Keratinocyte (primary cell): ENCODE data around the gene CRYL1.

Source experiments
- EZH2 ChIP-seq: IDR thresholded peaks from one replicate; pipeline ENCODE4 v1.6.1; 2012; ENCODE audit warnings: inconsistent platforms, mild to moderate bottlenecking, low read length, moderate library complexity
- TF ChIP-seq, protein P1 (sequence below), 3 experiments: IDR thresholded peaks in 1 of 3; conservative IDR thresholded peaks in 1 of 3; optimal IDR thresholded peaks in 1 of 3; 2 replicates in 2 of 3; 3 replicates in 1 of 3; pipeline versions ENCODE3 to v1.5.1; 2011; ENCODE audit warnings: low read length in 3 of 3, mild to moderate bottlenecking in 3 of 3, moderate library complexity in 2 of 3, control low read depth in 1 of 3, inconsistent platforms in 1 of 3; ENCODE audit not compliant: insufficient read depth in 2 of 3; ENCODE audit errors: extremely low read depth in 1 of 3

DNA sequence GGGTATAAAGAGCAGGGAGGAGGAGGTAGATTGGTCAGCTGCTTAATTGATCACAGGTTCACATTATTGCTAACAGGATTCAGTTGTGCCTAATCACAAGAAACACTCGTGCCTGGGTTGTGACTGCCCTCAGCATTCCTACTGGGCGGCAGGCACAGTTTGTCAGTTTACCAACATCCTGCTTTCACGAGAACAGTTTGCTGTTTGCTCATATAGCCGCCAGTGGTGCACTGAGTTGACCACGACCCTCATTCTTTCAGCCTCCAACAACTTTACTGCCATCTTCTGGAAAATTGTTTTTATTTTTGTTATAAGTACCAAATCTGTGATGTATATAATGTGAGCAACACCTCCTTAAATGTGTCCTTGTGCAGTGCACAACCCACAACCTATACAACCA lies 25.1 kb upstream of the CRYL1 start:
- TF ChIP-seq, protein P1, sequence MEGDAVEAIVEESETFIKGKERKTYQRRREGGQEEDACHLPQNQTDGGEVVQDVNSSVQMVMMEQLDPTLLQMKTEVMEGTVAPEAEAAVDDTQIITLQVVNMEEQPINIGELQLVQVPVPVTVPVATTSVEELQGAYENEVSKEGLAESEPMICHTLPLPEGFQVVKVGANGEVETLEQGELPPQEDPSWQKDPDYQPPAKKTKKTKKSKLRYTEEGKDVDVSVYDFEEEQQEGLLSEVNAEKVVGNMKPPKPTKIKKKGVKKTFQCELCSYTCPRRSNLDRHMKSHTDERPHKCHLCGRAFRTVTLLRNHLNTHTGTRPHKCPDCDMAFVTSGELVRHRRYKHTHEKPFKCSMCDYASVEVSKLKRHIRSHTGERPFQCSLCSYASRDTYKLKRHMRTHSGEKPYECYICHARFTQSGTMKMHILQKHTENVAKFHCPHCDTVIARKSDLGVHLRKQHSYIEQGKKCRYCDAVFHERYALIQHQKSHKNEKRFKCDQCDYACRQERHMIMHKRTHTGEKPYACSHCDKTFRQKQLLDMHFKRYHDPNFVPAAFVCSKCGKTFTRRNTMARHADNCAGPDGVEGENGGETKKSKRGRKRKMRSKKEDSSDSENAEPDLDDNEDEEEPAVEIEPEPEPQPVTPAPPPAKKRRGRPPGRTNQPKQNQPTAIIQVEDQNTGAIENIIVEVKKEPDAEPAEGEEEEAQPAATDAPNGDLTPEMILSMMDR (optimal IDR thresholded peaks at IDR 0.05 in 1 of 3, IDR thresholded peaks at IDR 0.05 in 1 of 3, conservative IDR thresholded peaks at IDR 0.05 in 1 of 3; ENCODE audit: extremely low read depth in 1 of 3, insufficient read depth in 2 of 3, low read length in 3 of 3), result no peak
- no peak for TF ChIP-seq EZH2
